GM21825 (cell line): ENCODE measurements around the gene LENG1.
A peak's percentile ranks its signal among the peaks of the same experiment; 100 is the strongest.
"Not testable (repeated sequence)": the region's sequence is repeated elsewhere in the genome, so short reads cannot be mapped to it uniquely, and the experiment has no call there.

Experiments used
- ATAC-seq: cut with Tn5 transposase; IDR thresholded peaks from one replicate; pipeline ENCODE4 v1.9.1; 2021; ENCODE audit warnings: mild to moderate bottlenecking, moderate library complexity; ENCODE audit not compliant: unreplicated experiment

Gene LENG1

GRCh38 chr19:54159352-54160181, at the start of gene LENG1:
Gene LENG1 (minus strand): TSS chr19:54159721. CDS start chr19:54159695, 26 bp downstream.
- ATAC-seq, result peak; percentile 79

- no peak for ATAC-seq
Measured at GRCh38 chr19:54208784-54209057, 49.2 kb upstream of the LENG1 start.

DNA sequence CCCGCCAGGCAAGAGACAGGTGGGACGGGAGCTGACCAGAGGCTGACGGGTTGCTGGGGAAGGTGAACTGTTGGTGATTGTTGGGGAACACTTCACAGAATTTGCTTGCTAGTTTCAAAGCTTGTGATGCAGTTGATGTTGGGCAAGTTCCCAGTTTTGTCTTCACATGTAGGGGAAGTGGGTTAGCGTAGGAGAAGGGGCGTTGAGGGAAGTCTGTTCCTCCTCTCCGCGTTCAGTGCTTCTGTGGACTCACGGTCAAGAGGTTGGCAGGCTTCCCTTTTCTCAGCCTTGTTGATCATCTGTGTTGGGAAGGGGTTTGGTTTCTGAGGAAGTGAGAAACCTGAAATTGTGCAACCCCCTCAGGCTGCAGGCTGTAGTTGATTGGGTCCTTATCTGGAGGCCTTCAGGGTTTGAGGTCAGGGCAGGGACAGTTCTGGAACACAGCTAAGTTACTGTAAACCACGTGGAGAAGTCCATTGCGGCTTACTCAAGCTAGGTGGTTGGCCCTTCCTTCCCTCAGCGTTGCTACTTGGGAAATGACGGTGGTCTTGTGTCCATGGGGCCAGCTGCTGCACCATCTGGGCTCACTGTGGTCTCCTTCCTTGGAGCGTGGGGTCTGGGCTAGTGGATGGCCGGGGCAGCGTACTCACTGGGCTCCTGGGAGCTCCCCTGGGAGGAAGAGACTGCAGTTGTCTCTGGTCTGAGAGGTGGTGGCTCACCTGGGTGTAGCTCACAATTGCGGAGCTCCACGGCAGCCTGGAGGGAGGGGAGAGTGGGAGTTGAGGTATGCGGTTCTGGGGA, 48.7 kb upstream of the LENG1 start:
- ATAC-seq, result peak; percentile 27

DNA sequence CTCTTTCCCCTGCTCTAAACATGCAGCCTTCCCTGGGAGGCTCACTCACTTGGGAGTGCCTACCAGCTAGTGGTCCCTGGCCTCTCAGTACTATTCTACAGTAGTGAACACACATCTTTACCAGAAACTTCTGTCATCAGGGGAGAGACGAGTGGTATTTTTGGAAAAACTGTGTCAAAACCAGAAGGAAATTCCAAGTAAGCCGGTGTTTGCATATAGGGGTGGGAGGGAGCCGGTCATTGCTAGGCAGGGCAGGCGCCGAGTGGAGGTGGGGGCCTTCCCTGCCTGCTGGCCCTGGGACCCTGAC, 48.1 kb upstream of the LENG1 start:
- no peak for ATAC-seq

GRCh38 chr19:54207193-54207592, 47.7 kb upstream of the LENG1 start:
- not testable (repeated sequence) for ATAC-seq

DNA sequence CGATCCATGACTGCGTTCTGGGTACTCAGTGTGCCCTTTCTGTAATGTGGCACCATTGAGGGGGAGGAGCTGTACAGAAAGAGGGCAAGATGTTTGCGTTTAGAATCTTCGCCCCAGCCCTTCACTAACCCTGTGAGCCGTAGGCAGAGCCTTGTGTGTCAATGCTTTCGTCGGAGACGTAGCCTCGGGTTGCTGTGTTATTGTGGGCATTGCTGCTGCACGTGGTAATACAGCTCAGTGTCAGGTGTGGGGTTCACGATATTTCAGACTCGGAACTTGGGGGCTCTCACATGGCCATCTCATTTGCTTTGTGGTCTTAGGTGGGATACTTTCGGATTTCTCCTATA, 47.3 kb upstream of the LENG1 start:
- no peak for ATAC-seq

- ATAC-seq, result no peak
Measured at GRCh38 chr19:54206030-54206830, 46.7 kb upstream of the LENG1 start.

GRCh38 chr19:54204767-54205468, 45.4 kb upstream of the LENG1 start:
- no peak for ATAC-seq

GRCh38 chr19:54203151-54203611, 43.7 kb upstream of the LENG1 start:
- no peak for ATAC-seq

DNA sequence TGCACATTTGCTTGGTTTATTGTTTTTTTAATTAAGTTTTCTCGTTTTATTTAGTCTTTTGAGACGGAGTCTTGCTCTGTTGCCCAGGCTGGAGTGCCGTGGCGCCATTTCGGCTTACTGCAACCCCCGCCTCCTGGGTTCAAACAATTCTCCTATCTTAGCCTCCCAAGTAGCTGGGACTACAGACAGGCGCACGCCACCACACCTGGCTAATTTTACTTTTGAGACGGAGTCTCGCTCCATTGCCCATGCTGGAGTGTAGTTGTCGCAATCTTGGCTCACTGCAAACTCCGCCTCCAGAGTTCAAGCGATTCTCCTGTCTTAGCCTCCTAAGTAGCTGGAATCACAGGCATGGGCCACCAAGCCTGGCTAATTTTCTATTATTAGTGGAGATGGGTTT, 42.5 kb upstream of the LENG1 start:
- ATAC-seq, result no peak

- ATAC-seq, result no peak
Measured at GRCh38 chr19:54201172-54201701, 41.7 kb upstream of the LENG1 start.

GRCh38 chr19:54199401-54199800, 39.9 kb upstream of the LENG1 start:
- no peak for ATAC-seq

- ATAC-seq, result no peak
Measured at GRCh38 chr19:54197121-54197520, 37.6 kb upstream of the LENG1 start.

DNA sequence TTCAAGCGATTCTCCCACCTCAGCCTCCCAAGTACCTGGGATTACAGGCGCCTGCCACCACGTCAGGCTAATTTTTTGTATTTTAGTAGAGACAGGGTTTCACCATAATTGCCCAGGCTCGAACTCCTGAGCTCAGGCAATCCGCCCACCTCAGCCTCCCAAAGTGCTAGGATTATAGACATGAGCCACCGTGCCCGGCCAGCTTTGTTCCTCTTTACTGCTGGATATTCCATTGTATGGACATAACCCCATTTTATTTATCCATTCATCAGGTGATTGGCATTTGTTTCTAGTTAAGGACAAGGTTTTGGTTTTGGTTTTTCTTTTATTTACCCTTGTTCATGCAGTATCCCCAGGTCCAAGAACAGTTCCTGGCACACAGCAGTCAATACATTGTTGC, 37.0 kb upstream of the LENG1 start:
- no peak for ATAC-seq

DNA sequence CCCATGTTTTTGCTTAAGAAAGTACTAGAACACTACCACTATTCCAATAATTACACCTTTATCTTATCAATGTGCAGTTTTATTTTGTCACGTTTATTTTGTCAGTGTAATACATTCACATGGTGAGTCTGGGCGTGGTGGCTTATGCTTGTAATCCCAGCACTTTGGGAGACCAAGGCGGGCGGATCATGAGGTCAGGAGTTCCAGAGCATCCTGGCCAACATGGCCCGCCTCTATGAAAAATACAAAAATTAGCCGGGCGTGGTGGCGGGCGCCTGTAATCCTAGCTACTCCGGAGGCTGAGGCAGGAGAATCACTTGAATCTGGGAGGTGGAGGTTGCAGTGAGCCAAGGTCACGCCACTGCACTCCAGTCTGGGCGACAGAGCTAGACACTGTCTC, 34.9 kb upstream of the LENG1 start:
- ATAC-seq, result not testable (repeated sequence)

GRCh38 chr19:54193011-54193410, 33.5 kb upstream of the LENG1 start:
- ATAC-seq, result no peak

DNA sequence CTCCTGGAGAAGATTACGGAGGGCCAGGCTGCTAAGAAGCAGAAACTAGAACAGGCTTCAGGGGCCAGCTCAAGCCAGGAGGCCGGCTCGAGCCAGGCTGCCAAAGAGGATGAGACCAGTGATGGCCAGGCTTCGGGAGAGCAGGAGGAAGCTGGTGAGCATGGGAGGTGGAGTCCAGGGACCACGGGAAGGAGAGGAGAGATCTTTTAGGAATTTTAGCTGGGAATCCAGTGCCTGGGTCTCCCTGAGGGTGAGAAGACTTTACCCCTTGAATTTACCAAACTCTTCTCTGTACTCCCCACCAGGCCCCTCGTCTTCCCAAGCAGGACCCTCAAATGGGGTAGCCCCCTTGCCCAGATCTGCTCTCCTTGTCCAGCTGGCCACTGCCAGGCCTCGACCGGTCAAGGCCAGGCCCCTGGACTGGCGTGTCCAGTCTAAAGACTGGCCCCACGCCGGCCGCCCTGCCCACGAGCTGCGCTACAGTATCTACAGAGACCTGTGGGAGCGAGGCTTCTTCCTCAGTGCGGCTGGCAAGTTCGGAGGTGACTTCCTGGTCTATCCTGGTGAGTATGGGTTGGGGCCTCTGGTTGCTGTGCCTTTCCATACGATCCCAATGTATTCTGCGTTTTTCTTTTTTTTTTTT, 32.4 kb upstream of the LENG1 start:
- ATAC-seq, result no peak

DNA sequence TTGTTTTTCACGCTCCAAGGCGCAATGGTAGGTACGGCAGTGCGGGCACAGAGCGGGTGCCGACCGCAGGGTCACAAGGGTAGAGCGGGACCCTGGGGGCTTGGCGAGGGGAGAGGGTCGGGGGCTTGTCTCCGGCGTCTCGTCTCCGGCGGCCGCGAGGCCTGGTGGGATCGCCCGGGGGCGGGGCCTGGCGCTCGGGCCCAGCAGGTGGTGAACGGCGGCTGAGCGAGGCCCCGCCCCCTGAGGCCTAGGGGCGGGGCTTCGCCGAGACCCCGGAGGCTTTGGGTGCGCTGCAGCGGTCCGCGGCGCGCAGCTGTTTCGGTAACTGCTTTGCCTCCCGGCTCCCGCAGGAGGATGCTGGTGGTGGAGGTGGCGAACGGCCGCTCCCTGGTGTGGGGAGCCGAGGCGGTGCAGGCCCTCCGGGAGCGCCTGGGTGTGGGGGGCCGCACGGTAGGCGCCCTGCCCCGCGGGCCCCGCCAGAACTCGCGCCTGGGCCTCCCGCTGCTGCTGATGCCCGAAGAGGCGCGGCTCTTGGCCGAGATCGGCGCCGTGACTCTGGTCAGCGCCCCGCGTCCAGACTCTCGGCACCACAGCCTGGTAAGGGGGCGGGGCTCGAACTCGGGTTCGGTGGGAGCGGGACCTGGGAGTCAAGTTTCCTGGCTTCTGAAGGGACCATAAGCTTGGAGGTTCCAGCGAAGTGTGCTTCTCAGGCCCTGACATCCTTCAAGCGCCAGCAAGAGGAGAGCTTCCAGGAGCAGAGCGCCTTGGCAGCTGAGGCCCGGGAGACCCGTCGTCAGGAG, 31.7 kb upstream of the LENG1 start, which contains the start of gene TSEN34:
Gene TSEN34, plus strand, starts transcription at position 298 of the 800 bp plus-strand sequence. Its CDS starts 57 bp downstream, at position 355.
- ATAC-seq, result peak; percentile 27

DNA sequence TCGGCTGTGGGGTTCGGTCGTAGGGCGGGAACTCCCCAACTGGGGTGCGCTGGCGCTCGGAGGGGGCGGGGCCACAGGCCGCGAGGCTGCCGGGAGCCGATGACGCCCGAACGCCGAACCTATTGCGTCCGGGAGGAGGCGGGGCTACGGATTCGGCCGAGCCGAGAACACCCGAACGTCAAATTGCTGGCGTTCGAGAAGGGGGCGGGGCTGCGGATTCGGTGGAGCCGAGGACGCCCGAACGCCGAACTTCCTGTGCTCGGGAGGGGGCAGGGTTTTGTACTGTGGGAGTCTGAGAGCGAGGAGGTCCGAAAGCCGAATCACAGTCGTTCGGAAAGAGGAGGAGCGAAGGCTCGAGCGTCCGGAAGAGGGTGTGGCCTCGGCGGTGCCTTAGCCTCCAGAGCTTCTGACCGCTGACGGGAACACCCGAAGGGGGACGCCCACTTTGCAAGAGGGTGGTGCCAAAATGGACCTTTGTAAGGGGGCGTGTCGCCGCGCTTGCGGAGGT, 31.0 kb upstream of the LENG1 start:
- ATAC-seq, result peak; percentile 40
